Epidermal melanocyte (primary cell): ENCODE data around the gene COL1A2.

Source experiments
- DNase-seq: peaks from one replicate; pipeline ENCODE4 v3.0.0; 2011; ENCODE audit warnings: low spot score; ENCODE audit not compliant: insufficient read length

Gene COL1A2

GRCh38 chr7:94432817-94433216 is 38.1 kb downstream of the COL1A2 start:
- DNase-seq = no peak

DNA sequence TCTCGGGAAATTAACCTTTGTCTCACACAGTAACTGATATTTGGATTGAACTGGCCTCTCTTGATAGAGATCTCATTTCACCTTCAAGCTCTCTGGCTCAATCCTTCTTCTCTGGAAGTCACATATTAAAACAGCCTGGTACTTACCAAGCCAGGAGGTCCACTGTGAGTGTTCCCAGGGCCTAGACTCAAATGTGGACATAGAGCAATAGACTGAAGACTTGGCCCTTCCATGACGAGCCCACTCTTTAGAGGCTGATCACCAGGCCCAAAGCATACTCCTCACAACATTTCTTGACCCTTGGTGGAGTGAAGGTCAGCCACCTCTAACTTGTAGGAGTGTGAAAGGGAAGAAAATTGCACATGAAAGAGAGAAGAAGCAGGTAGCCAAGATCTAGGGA is 38.5 kb downstream of the COL1A2 start:
- DNase-seq = no peak

DNA sequence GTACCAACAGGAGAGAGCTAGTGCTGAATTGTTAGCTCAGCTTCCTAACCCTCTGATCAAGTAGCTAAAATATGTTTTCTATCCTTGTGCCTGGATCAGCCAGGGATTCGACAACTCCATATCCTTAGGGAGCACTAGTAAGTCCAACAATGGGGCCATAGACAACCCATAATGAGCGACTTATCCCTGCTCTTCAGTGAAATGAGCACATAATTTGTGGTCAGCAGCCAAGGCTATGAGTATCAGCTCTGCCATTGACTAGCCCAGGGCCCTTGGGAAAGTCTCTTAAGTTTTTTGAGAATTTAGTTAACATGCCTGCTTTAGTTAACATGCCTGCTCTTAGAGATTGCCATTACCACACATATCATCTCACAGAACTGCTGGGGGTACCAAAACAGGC is 39.3 kb downstream of the COL1A2 start:
- DNase-seq = peak; percentile 30

DNA sequence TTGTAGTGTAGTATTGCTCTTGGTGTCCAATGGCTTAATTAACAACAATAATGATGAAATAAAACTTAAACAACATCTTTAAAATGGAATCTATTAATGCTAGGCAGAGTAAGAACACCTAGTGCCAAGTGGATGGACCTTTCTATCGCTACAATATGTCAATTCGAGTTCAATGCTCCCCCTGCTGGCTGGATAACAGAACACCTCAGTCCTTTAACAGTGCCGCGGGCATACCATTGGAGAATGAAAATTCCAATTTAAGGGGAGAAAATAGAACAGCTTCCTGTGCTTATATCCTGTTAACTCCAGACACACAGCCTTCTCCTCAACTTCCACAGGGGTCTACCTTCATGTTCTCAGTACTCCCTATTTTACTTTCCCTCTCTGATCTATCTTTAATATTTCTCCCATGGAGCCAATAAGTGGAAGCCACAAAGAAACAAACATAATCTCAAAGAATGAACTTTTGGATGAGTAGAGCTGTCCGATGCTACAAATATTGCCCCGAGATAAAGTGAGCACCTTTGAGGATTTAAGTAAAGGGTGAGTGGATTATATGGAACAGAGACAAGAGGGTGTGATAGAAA is 41.4 kb downstream of the COL1A2 start:
- peak; percentile 38 for DNase-seq

GRCh38 chr7:94436700-94437099 is 42.0 kb downstream of the COL1A2 start:
- no peak for DNase-seq

- no peak for DNase-seq
Measured at GRCh38 chr7:94439893-94440381, 45.2 kb downstream of the COL1A2 start.

DNA sequence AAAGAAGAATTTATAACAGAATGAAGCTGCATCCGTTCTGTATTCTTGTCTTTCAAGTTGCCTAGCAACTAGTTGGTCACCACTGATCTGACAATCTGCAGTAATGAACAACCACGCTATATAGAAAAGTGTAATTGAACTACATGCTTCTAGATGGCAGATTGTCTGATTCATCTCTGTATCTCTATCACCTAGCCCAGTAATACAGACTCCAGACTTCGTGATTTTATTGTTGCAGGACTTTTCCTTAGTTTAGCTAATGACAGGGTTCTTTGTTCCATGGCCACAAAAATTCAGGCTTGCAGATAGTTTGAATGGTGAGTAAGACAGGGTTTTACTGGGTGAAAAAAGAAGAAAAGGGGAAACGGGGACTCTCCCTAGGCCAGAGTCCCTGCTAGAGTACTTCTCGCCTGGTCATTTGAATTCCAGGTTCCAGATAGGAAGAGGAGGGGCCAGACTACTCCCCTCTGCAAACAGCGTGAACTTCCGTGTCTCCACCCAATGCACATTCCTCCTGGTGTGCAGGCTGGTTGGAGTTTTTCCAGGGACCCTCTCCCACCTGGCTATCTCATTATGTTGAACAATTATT is 45.9 kb downstream of the COL1A2 start:
- no peak for DNase-seq

DNA sequence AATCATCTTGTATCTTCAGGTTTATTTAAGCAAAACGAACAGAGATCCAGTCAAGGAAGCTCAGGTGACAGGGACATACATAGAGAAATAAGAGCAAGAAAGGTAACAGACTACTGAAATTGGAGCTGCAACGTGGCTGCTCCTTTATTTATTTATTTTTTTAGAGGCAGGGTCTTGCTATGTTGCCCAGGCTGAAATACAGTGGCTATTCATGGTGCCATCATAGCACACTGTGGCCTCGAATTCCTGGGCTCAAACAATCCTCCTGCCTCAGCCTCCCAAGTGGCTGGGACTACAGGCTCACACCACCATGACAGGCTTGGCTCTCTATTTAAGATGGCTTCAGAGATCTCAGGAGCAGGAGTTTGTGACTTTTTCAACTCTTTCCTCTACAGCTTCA is 46.4 kb downstream of the COL1A2 start:
- DNase-seq = no peak

GRCh38 chr7:94442639-94443038 is 47.9 kb downstream of the COL1A2 start:
- DNase-seq = no peak

DNA sequence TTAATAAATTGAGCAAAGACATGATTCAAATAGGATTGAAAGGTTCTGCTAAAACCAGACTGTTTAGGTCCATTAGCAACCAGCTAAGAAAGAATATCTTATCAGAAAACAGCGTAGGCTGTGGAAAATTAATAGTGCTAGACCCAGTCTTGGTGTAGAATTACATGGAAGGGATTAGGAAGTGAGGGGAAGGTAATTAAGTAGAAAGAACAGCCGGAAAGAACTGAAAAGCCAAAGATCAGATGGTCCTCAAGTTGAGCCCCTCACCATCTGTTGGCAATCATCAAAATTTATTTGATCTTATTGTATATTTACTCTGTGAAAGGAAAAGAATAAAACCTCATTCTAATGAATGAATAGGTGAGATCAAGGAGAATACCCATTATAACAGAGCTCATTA is 50.1 kb downstream of the COL1A2 start:
- DNase-seq = no peak

DNA sequence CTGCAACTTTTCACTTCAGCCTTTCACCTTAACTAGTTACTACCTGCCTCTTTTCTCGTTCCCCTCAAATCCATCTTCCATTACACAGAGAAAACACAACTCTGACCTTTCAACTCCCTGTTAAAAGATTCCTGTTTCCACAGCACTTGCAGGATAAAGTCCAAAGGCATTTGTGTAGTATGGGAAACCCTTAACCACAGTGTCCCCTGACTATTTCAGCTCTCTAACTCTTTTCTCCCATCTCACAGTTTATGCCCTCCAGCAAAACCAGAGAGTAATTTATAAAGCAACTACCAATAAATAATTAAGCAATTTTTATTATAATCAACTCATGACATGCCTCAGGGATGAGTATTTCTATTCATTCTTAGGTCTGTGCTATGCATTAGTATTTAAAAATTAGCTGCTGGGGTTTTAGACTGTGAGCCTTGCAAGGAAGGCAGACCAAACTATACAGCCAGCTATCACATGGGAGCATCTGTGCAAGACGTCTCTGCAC is 51.0 kb downstream of the COL1A2 start:
- DNase-seq = no peak

DNA sequence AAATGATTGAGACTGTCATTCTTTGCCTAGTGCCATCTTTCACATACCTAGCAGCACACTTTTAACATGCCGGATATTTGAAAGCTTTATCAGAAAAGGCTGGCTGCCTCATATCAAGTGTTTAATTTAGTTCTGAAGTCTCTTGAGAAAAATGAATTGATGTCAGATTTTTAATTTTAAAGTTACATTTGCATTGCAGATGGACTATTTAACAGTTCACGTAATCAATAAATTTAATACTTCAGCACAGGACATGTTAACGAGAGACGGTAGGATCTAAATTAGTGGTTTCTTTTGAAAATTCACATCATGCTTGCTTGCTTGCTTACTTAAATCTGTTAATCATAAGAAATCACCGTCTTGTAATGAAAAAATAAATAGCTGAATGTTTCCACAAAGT is 51.6 kb downstream of the COL1A2 start:
- no peak for DNase-seq

DNA sequence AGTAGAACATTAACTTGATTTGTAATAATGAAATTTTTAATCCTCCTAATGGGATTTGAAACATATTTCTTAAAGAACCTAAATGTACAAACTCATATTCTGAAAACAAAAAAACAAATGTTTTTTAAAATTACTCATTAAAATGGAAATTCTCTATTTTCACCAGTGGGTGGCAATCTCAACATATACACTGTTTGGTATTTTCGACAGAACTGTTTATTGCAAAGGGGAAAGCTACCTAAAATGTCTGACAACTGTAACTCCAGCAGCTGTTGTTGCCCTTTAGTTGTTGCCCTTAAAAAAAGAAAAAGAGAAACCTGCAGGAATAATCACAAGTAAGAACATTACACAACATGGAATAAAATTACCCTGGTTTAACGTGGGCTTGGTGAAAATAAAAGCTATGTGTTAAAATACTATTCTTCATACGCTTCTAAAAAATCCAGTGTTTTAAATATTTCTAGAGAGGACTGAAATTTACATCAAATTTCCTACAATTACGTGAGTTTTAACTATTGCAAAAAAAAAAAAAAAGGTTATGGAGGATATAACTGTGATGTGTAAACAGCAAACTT is 54.5 kb downstream of the COL1A2 start:
- peak; percentile 55 for DNase-seq

- DNase-seq = no peak
Measured at GRCh38 chr7:94450044-94450697, 55.5 kb downstream of the COL1A2 start.

DNA sequence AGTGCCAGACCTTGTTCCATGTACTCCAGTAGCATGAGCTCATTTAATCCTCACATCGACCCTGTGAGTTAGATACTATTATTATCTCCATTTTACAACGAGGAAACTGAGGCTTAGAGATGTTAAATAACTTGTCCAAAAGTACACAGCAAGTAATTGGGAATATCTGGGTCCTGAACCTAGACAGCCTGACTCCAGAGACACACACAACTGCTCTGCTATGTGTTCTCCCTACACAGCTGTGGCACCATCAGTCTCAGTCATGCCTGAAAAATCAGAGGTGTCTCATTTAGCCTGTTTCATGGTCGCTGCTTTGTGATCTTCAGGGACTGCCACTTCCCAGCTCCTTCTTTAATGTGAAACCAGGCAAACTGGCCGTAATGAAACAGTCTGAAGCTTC is 56.5 kb downstream of the COL1A2 start:
- DNase-seq = no peak

- no peak for DNase-seq
Measured at GRCh38 chr7:94452239-94452638, 57.5 kb downstream of the COL1A2 start.

DNA sequence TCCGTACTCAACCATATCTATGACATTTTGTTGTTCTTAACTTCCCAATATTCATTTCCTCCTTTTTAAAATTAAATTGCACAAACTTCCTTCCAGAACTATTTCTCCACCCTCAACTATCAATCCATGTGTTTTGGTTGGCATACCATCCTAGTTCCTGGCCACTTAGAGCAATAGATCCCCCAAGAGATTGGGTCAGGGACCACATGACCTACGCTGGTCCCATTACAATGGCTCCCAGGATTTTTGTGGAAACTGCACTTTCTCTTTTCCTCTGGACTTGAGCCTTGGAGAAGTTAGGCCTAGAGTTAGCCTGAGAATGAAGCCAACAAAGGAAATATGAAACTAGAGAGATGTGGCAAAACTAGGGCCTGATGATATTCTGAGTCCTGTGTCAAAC is 59.2 kb downstream of the COL1A2 start:
- no peak for DNase-seq

DNA sequence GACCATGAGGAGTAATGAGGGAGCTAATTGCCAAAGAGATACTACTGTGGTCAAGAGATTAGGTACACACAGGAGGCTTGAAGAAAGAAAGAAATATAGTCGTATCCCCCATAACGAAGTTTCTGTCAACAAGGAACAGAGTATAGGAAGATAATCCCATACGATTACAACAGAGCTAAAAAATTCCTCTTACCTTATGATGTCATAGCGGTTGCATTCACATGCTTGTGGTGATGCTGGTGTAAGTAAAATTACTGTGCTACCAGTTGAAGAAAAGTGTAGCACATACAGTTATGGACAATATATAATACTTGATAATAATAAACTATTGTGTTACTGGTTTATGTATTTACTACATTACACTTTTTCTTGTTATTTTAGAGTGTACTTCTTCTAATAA is 63.3 kb downstream of the COL1A2 start:
- DNase-seq = no peak

DNA sequence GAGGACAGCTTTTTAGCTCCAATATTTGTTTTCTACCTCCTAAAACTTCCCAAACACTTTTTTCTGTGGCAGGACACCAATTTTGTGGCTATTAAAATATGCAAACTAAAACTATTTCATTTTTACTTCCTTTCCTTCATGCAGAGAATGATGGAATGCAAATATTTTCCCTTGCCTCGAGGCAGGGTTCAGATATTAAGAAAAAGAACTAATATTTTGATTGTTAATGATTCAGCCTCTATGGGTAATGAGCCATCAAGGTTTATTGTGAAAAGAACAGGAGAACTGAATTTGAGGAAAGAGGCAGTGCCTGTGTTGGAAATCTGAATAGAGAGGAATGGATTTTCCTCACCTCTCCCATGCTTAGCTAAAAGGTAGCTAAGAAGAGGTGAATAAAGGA is 71.8 kb downstream of the COL1A2 start:
- no peak for DNase-seq

- no peak for DNase-seq
Measured at GRCh38 chr7:94471604-94472003, 76.9 kb downstream of the COL1A2 start.

- DNase-seq = no peak
Measured at GRCh38 chr7:94472608-94473007, 77.9 kb downstream of the COL1A2 start.

- no peak for DNase-seq
Measured at GRCh38 chr7:94476251-94476840, 81.7 kb downstream of the COL1A2 start.
